ENCODE results near the gene SSX2IP.

DNA sequence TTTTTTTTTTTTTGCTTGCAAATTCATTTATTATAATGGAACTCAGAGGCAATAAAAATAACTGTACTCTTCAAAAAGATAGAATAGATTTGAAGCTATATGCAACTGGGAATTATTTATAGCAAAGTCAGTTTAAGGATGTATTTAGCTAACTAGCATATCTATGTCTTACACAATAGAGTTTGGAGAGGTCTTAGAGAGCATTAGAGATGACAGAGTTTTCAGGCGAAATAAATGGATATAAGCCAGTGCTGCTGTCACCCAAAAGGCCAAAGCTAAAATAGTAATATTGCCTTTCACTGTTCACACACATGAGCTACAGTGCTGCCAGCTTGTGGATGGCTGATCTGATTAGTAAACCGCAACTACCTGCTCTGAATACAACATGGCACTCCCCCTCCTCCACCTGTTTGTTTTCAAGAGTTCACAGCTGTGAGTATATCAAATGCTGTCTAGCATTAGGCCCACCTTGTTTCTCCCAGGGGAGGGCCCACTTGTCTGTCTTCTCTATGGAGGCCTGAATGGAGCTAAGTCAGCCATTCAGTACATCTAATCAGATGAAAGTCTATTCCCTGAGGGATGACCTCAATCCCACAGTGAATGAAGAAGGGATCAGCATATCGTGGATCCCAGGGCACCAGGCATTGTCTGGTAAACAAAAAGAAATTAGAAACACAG, 25.2 kb upstream of the SSX2IP start:
- TF ChIP-seq, protein P1, sequence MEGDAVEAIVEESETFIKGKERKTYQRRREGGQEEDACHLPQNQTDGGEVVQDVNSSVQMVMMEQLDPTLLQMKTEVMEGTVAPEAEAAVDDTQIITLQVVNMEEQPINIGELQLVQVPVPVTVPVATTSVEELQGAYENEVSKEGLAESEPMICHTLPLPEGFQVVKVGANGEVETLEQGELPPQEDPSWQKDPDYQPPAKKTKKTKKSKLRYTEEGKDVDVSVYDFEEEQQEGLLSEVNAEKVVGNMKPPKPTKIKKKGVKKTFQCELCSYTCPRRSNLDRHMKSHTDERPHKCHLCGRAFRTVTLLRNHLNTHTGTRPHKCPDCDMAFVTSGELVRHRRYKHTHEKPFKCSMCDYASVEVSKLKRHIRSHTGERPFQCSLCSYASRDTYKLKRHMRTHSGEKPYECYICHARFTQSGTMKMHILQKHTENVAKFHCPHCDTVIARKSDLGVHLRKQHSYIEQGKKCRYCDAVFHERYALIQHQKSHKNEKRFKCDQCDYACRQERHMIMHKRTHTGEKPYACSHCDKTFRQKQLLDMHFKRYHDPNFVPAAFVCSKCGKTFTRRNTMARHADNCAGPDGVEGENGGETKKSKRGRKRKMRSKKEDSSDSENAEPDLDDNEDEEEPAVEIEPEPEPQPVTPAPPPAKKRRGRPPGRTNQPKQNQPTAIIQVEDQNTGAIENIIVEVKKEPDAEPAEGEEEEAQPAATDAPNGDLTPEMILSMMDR (IDR thresholded peaks at IDR 0.05) = no peak
- TF ChIP-seq POLR2AphosphoS5 (IDR thresholded peaks at IDR 0.05) (no peak), POLR2A (IDR thresholded peaks at IDR 0.05; ENCODE audit: low read depth) (no peak)

Data from esophagus muscularis mucosa (tissue), 3 donors.